ENCODE results near the gene LAMP1.

The LAMP1 gene

DNA sequence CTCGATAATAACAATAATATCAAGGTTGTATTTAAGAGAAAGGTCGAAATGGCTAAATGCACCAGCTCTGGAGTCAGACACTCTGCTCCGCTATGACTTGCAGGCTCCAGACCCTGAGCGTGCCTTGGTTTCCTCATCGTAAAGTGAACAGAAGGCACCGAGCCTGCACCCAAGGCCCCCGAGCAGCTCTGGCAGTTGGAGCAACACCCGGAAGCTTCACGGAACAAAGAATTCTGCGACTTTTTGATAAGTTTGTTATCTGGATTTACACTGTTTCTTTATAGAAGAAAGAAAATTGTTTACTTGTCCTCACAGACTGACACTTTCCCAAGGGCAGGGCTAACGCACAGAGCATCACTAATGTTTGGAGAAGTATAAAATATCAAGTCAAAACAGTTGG lies 62.5 kb downstream of the LAMP1 start:
- no peak for DNase-seq (ENCODE audit: extremely low read depth, low read depth)
- TF ChIP-seq, protein P1, sequence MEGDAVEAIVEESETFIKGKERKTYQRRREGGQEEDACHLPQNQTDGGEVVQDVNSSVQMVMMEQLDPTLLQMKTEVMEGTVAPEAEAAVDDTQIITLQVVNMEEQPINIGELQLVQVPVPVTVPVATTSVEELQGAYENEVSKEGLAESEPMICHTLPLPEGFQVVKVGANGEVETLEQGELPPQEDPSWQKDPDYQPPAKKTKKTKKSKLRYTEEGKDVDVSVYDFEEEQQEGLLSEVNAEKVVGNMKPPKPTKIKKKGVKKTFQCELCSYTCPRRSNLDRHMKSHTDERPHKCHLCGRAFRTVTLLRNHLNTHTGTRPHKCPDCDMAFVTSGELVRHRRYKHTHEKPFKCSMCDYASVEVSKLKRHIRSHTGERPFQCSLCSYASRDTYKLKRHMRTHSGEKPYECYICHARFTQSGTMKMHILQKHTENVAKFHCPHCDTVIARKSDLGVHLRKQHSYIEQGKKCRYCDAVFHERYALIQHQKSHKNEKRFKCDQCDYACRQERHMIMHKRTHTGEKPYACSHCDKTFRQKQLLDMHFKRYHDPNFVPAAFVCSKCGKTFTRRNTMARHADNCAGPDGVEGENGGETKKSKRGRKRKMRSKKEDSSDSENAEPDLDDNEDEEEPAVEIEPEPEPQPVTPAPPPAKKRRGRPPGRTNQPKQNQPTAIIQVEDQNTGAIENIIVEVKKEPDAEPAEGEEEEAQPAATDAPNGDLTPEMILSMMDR (IDR thresholded peaks at IDR 0.05; ENCODE audit: low read depth, low read length): no peak

DNA sequence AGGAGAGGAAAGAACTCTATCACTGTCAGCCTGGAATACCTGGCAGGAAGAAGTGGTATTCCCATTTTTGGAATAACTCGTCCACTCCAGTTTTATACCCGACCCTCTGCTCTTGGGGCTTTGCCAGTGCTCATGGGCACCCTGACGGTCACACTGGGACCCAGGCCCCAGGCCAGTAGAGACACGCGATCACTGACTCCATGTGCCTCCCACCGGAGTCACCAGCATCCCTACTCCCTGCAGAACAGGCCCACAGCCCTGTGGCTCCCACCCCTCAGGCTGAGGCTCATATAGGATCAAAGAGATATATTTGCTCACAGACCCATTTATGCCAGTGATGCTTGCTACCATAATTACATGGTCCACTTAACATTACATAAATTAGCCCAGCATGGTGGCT lies 63.4 kb downstream of the LAMP1 start:
- DNase-seq (ENCODE audit: extremely low read depth, low read depth): no peak
- TF ChIP-seq, protein P1 (IDR thresholded peaks at IDR 0.05; ENCODE audit: low read depth, low read length): no peak

DNA sequence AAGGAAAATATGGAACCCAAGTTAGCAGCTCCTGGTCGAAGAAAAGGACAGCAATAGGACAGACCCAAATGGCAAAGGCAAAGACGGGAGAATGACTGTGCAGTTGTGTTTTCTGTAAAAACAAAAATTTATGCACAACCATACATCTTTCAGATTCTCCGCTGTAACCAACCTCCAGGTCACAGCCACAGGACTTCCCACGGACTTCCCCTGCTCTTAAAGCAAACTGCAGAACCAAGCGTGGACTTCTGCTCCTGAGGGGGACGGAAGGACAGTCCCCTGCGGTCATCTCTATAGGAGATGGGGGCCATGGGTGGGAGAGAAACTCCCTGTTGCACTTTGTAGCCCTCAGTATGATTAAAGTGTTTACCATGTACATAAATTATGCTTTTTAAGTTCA lies 64.4 kb downstream of the LAMP1 start:
- DNase-seq (ENCODE audit: extremely low read depth, low read depth): no peak
- TF ChIP-seq, protein P1 (IDR thresholded peaks at IDR 0.05; ENCODE audit: low read depth, low read length): no peak

DNA sequence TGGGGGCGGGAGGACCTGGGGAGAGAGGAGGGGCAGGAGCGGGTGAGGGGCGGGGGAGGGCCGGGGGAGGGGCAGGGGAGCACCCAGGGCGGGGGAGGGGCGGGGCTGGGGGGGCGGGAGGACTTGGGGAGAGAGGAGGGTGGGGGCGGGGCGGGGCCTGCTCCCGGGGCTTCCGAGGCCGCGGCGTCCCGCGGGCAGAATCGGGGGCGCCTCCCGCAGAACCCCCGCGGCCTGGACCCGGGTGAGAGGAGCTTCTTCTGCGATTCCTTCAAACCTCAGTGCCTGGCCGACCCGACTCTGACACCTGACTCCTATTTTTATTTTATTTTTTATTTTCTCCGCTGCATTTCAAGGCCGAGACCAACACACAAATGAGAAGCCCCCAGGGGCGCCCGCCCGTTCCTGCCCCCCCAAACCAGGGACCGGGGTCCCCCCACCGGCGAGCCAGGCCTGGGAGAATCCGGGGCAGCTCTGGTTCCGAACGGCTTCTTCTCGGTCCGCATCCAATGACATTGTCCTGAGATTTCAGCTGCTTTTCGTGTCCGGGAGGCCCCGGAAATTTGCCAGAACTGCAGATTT lies 67.4 kb downstream of the LAMP1 start:
- no peak for DNase-seq (ENCODE audit: extremely low read depth, low read depth)
- TF ChIP-seq, protein P1 (IDR thresholded peaks at IDR 0.05; ENCODE audit: low read depth, low read length): no peak

DNA sequence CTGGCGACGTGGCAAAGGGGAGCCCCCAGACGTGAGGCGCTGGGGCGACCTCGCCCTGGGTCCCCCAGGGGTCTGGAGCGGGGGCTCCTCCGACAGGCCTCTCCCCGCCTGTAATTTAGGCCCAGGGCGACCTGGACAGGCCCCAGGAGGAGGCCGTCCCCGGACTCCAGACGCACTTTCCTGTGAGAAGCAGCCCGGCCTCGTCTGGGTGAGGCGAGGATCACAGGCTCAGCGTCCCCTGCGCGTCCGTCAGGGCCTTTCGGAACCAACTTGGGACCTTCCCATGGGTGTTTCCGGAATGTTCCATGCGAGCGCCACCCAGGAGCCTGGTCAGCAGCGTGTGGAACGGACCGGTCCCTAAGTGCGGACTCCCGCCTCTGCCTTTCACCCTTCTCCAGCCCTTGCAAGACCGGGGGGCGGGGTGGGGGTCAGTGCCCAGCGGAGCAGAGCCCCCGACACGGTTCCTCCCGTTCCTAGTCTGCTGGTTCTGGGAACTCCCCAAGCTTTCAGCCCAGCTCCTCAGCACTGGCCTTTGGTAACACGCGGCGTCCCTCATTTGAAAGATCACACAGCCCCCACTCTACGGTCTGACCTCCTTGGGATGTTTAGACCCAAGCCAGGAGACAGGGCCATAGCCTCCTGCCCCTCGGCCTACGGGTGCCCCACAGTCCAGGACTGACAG lies 68.0 kb downstream of the LAMP1 start:
- TF ChIP-seq, protein P1 (IDR thresholded peaks at IDR 0.05; ENCODE audit: low read depth, low read length): no peak
- no peak for DNase-seq (ENCODE audit: extremely low read depth, low read depth)

DNA sequence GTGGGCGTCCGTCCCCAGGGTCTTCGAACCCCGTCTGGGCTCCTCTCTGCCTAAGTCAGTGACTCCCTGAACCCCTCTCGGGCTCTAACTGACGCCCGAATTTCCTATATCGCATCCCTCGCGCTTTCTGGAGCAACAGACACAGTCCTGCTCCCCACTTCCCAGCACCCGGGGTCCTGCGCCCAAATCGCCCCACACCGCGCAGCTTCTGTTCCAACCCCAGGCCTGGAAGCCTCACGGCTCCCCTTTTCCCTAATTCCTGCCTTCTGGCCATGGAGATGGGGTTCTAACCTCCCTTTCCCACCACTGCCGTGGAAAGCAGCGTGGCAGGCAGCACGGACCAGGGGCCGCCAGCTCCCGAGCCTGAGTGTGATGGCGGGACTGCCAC lies 68.5 kb downstream of the LAMP1 start:
- TF ChIP-seq, protein P1 (IDR thresholded peaks at IDR 0.05; ENCODE audit: low read depth, low read length): no peak
- no peak for DNase-seq (ENCODE audit: extremely low read depth, low read depth)

DNA sequence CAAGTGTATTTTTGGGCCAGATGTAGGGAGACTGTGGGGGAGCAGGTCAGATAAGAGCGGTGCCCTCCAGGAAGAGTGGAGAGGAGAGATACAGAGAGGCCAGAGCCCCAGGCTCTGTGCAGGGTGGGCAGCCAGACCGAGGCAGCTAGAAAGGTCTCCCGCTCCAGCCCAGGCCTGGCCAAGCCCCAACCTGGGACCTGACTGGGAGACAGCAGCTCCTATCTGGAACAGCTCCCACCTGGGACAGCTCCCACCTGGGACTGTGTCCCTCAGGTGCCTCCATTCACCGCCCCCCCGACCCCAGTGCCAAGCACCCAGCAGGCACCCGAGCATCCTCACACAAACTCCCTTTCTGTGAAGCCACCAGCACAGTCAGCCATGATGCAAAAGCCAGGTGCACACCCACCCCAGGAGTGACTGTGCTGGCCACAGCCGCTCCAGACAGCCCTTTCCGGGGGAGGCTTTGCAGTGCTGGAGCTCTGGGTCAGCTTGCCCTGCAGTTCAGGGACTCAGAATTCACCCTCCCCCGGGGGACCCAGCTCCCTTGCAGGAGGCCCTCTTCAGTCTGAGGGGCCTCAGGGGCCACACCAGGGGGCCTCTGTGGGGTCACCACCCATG lies 69.0 kb downstream of the LAMP1 start:
- TF ChIP-seq, protein P1 (IDR thresholded peaks at IDR 0.05; ENCODE audit: low read depth, low read length): no peak
- no peak for DNase-seq (ENCODE audit: extremely low read depth, low read depth)

Data from AG09319 (cell line).